Fibroblast of mammary gland (primary cell): ENCODE data around the gene JAZF1.

Source experiments
- DNase-seq: peaks from one replicate; pipeline ENCODE4 v3.0.0-alpha.2; 2010; ENCODE audit warnings: low read depth
- H3K4me3 ChIP-seq: 2 replicates; pipeline ENCODE4 v1.5.1; 2011; ENCODE audit warnings: low read depth, mild to moderate bottlenecking, low read length, moderate library complexity; ENCODE audit not compliant: control insufficient read depth
- TF ChIP-seq, protein P1 (sequence below): conservative IDR thresholded peaks from 2 replicates; pipeline ENCODE4 v1.5.1; 2011; ENCODE audit warnings: low read depth, low read length, inconsistent platforms; ENCODE audit not compliant: control insufficient read depth, insufficient read depth

The JAZF1 gene

DNA sequence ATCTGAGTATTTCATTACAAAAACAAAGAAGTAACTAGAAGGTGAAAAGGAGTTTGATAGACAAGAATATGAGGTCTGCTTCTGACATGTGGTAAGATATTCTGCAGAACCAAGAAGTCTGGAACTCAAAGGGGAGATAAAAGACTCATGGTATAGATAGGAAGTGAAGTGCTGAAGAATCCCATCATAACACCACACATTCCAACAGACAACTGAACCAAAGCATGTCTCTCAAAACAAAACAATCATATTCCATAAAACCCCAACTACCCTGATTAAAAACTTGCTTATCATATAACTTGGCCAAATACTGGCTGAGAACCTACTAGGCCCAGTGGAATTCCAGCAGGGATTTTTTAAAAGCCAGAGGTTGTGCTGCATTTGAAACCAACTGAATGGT, 178.7 kb downstream of the JAZF1 start:
- DNase-seq: no peak
- no peak overlapping the region for H3K4me3 ChIP-seq
- TF ChIP-seq, protein P1, sequence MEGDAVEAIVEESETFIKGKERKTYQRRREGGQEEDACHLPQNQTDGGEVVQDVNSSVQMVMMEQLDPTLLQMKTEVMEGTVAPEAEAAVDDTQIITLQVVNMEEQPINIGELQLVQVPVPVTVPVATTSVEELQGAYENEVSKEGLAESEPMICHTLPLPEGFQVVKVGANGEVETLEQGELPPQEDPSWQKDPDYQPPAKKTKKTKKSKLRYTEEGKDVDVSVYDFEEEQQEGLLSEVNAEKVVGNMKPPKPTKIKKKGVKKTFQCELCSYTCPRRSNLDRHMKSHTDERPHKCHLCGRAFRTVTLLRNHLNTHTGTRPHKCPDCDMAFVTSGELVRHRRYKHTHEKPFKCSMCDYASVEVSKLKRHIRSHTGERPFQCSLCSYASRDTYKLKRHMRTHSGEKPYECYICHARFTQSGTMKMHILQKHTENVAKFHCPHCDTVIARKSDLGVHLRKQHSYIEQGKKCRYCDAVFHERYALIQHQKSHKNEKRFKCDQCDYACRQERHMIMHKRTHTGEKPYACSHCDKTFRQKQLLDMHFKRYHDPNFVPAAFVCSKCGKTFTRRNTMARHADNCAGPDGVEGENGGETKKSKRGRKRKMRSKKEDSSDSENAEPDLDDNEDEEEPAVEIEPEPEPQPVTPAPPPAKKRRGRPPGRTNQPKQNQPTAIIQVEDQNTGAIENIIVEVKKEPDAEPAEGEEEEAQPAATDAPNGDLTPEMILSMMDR: no peak

DNA sequence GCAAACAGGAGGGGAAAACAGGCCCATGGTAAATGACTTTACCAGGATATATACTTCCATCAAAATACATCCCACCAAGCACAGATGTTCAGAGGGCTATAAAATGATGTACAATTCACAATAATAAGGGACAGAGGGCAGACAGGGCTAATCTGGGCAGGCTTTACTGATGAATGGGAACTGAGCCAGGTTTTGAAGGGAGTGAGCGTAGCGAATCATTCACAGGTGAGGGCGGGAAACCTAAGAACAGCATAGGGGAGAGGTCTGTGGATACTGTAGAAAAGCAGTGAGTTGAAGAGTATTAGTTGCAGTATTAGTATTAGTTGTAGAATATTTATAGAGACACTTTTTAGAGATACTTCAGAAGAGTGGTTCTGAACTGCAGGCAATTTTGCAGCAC, 180.8 kb downstream of the JAZF1 start:
- DNase-seq: no peak
- H3K4me3 ChIP-seq: no peak overlapping the region
- TF ChIP-seq, protein P1: no peak

DNA sequence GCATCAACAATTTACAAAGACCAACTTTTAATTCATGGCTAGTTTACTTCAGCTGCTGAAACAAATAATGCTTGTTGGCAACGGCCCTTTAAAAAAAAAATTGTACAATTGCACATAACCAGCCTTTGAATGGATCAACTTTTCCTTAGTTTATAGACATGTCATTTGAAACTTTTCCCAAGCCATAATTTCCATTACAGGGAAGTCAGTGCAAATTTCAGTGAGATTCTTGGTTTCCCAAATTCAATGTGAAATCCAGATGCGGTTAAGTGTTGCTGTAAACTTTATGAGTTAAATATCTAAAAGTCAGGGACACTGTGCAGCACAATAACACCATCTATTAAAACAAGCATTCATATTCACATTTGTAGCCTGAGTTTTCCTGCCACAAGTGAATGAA, 182.2 kb downstream of the JAZF1 start:
- DNase-seq: no peak
- H3K4me3 ChIP-seq: no peak overlapping the region
- TF ChIP-seq, protein P1: no peak

DNA sequence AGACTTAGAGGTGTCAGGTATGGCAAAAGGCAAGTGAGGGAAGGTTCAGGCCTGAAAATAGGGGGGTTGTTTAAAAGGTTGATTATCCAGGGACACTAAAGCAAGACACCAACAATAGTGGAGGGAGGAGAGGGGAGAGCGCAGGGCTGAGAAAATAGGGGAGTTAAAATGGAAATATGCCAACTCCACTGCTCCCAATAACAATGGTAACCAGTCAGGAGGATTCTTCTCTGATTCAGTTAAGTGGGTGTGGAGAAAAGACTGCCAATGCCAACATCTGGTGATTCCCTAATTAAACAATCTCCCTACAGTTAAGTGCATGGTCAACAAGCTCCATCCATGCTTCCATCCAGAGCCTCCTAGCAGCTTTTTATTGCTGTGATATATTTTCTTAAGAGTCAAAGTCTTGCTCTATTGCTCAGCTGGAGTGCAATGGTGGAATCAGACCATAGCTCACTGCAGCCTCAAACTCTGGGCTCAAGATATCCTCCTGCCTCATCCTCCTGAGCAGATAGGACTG, 183.3 kb downstream of the JAZF1 start:
- no peak overlapping the region for H3K4me3 ChIP-seq
- DNase-seq: no peak

DNA sequence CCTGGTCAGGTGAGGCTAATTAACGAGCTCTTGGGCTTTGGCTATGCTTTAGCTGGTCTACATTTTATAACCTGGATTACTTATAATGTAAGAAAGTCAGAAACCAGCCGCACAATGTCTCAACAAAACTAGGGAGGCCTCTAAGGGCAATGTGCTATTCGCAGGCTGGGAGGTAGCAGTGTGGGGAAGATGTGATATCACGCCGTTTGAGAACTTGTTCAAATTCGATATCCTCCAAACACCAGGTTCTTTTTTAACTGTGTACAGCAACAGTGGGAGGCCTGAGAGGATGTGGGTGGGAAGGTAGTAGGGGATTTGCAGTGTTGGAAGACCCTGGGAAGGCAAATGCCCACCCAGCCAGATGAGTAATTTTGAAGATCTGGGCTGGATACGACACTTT, 184.5 kb downstream of the JAZF1 start:
- TF ChIP-seq, protein P1: no peak
- H3K4me3 ChIP-seq: no peak overlapping the region

More for the DNA sequence above, 183.3 kb downstream of the JAZF1 start:
- TF ChIP-seq, protein P1: no peak

DNA sequence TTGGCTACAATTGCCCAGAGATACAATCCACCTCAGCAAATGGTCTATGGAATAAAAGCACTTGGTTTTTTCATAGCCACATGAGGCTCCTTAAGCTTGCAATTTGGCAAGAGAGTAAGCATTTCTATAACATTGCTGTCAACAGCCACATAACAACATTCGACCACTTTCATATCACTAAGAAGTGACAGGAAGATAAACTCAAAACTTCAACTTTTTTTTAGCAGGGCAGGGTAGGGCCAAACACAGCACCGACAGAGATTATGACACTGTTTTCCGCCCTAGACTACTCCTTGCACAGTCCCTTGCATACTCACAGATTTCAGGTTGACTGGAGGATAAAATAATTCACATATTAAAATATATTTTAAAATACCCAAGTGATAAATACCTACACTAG, 185.4 kb downstream of the JAZF1 start:
- TF ChIP-seq, protein P1: no peak
- no peak for DNase-seq
- no peak overlapping the region for H3K4me3 ChIP-seq

More for the DNA sequence above, 184.5 kb downstream of the JAZF1 start:
- no peak for DNase-seq

DNA sequence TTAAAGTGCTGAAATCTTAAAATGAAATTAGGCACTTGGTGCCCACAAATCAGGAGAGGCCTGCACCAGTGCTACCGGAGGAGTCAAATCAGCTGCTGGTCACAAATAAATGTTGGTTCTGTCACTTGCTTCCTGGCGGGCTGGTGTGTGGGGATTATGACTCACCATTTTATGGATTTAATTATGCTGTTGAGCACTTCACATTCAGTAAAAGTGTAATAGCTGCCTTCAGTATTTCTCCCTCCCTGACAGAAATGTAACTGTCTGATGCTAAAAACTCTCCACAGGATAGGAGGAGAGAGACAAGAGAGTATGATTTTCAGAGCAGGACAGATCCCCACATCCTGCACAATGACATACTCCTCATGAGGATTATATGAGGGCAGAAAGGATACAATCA, 186.0 kb downstream of the JAZF1 start:
- DNase-seq: peak; percentile 59
- TF ChIP-seq, protein P1: no peak
- H3K4me3 ChIP-seq: no peak overlapping the region
